Measurements from ENCODE around the gene TEC.

The TEC gene

DNA sequence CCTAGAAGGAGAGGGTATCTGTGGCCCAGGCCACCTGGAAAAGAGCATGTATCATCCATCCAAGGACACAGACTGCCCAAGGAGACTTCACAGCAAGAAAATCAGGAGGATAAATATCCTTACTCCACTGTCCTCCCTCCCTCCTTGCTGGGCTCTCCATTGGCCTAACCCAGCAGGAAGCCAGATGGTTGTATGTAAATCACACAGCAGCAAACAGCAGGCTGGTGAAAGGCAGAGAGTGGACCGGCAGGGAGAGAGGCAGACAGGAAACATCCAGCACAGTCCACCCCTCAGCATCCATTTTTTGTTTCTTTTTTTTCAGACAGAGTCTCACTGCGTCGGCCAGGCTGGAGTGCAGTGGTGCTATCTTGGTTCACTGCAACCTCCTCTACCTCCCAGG, 153.1 kb downstream of the TEC start:
- no peak for DNase-seq

DNA sequence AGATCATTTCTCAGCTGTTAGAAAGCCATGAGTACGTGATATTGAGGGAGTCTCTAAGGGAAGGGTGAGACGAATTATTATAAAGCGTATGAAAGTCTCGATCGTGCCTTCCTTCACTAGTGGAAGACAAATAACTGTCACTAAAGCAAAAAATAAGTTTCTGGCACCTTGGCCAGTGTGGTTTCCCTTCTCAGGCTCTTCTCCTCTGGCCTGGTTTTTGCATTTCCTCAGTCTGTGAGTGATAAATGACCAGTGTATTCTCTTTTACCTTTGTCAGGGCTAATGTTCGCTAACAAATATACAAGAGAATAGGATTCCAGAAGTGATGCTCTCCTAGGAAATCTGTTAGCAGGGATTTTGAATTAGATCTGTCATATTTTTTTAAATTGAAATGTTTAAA, 155.2 kb downstream of the TEC start:
- no peak for DNase-seq

DNA sequence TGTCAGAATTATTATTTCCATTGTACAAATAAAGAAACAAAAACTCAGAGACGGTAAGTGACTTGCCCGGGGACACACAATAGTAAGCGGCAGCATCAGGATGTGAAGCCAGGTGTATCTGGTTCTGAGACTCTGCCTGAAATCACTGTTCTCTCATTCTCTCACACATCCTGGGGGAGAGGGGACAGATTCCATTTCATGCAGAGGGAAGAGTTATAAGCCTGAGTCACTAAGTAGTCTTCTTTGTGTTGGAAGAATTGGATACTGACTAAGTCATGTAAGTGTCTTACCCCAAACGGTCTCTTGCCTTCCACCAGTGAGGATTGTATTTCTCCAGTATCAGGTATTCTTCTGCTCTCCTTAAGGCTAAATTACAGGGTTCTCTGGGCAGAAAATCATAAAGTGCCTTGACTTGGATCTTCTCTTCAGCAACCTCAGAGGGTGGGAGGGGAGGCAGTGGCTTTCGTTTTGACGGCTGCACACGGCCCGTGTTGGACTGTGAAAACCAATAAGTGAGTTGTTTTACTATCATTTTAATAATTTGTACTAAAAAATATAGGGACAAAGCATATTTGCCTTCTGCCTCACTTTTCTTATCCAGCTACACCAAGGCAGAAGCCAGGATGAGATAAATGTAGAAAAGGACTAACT, 157.5 kb downstream of the TEC start:
- no peak for DNase-seq

DNA sequence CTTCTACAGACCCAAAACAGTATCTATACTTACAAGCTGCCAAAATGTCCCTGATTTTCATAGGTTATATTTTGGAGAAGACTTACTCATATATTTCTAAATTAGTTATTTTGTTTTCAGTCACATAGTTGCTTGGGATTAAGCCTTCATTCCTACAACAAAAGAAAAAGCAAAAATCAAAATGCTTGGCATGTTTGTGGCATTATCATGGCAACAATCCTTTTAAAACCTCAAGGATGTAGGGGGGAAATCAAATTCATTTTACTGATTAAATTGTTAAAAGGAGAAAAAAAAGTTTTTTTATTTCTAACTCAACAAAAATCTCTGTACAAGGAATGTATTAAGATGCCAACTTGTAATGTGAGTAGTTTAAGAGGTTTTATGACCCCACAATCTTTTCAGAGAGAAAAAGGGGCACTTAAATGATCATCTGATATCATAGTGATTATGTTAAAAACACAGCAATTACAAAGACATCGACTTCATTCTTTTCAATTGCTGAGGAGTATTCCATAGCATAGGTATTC, 159.1 kb downstream of the TEC start:
- DNase-seq = no peak

DNA sequence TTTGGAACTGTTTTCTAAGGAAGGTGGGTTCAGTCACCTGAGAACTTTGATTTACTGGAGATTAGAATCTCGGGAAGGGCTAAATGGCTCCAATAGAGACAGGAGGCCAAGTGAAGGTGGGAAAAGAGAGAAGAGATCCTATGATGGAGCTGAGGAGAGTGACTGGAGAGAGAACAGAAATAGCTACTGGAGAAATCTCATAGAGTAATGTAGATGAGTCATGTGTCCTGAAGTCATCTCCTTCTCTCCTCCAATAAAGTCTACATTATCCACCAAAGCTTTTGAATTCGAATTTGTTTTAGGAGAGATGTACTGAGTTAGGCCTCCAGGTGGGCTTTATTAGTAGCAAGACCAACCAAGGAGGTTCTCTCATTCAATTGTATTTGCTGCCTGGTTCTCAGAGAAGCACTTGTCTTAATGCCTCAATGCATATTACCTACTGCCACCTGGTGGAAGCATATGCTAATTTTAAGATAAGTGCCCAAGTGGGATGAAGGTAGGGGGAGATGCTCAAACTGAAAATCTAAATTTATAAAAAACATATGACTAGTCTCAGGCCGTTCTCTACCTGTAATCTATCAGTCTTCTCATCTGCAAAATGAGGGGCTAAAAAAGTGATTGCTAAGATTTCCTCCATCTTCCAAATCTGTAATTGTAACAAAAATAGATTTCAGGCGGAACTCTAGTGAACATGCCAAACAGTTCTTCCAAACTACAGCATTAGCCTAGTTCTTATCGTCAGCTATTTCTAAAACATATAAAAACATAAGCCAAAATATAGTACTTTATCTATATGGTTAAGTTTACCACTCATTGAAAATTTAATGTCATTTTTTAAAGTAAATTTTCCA, 160.0 kb downstream of the TEC start:
- DNase-seq = no peak

DNA sequence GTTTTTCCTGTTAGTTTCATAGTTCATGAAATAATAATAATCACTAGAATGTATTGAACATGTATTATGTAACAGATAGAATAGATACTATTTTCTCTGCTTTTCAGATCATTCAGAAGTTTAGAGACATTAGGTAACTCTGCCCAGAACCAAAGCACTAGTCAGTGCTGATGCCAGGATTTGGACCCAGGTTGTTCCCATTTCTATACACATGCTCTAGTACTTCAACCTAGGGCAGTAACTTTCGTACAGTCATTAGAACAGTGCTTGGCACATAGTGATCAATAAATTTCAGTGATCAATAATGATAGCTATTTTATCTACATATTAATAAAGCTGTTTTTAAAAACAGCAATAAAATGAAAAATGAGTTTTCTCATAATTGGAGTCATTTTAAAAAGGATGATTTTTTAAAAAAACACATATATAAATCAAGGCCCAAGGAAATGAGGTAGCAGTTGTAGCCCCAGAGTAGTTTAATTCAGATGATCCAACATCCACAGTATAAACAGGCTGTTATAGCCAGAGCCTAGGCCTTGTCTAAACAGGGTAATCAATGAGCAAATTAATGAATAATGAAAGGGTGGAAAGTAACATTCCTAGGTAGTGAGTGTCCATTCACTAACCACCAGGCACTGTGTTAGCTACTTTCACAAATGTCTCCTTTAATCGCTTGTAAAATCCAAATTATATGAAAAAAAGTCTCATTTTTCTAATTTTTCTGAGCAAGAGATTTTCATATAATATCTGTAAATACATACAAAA, 161.1 kb downstream of the TEC start:
- DNase-seq = no peak

DNA sequence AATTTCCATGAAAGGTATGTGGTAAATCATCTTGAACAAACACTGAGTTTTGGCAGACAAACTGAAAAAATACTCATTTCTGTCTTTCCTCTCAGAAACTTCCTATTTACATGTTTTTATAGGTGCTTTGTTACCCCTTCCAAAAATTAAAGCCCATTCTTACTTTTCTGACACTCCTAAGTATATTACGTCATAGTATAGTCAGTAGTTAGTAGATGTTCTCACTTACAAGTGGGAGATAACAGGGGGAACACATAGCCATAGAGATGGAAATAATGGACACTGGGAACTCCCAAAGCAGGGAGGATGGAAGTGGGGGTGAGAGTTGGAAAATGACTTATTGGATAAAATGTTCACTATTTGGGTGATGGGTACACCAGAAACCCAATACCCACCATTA, 164.4 kb downstream of the TEC start:
- no peak for DNase-seq

DNA sequence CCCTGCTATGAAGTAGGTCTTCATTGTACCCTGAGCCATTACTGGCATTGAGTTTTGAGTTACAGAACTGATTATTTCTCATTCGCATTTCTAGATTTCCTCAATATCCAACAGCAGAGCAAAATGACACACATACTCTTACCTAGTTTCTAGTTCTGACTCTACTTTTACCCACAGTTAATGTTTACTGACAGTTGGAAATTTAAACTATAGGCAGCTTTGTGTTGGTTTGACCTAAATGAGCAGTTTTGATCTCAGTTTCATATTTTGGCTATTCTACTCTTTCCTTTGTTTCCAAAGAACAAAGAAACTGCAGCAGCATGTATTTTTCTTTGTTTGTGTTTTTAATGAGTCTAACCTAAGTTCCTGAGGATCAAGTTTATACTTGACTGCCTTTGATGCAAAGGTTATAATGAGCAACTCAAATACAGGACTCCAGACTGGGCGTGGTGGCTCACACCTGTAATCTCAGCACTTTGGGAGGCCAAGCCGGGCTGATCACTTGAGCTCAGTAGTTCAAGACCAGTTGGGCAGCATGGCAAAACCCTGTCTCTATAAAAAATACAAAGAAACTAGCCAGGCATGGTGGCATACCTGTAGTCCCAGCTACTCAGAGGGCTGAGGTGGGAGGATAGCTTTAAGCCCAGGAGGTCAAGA, 166.0 kb downstream of the TEC start:
- no peak for DNase-seq

DNA sequence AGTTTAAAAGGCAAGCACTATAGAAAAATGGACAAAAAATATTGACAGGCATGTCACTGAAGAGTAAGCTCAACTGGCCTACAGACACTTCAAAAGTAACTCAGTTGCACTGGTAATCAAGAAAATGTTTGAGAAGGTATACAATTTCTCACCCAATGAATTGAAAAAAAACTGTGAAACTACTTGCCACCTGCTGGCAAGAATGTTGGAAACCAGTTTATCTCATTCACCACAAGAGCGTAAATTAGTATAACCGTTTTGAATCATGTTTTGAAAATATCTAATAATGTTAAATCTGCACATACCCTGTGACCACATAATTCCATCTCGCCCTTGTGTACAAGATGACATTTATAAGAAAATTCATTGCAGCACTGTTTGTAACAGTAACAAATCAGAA, 167.3 kb downstream of the TEC start:
- no peak for DNase-seq

DNA sequence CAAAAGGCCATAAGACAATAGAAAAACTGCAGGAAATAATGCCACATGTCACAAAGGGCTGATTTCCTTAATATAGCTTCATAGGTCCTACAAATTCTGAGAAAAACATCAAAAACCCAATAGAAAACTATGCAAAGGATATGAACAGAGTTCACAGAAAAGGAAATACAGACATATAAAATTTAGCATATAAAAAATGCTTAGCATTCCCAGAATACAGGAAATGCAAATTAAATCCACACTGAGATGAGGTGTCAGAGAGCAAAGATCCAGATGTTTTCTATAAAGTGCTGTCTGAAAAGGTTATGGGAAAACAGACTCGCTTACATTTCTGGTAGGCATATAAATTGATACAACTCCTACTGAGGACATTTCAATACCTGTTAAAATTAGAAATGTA, 169.4 kb downstream of the TEC start:
- DNase-seq = no peak

DNA sequence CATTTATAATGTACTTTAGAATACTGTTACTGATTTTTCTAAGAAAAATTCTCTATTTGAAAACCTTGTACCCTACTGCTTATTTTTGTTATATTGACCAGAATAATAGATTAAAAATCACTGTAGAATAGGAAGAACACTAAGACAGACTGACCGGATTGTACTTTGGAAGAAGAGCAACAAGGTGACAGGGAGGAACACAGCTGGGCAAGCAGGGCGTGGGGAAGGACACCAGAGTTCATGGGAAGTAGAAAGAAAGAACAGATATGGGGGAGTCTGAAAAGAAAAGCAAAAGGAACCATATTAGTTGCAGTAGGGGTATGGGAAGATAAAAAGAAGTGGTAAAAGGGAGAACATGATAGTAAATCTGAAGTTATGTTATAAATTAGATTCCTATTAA, 174.2 kb downstream of the TEC start:
- DNase-seq = no peak

DNA sequence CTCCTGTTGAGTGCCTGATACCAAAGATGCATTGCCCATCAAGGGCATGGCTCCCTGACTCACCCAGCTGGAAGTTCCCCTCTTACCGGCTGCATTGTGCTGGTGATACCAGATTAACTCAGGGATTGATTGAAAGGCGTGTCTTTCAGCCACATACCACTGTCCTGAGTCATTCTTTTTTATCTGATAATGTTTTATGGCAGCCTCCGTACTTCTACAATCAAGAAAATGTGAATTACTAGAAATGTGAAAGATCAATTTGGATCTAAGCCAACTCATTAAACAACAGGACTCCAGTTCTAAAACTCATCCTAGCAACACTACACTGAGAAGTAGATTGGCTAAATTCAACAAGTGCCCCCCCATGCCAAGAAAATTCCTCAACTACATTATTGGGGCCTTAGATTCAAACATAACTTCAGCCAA, 175.6 kb downstream of the TEC start:
- DNase-seq = no peak

DNA sequence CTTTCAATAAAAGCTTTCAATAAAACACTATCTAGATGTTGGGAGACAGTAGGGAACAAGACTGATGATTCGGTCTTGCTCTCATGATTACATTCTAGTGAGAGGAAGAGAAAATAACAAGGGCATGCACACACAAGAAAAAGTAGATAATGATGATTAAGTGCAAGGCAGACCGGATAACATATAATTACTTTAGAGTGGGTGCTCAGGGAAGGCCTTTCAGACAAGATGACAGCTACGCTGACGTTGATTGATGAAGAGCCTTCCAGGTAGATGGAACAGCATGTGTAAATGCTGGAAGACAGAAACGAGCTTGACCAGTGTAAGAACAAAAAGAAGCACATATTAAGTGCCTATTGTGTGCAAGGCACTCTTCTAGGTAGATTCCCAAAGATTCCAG, 179.0 kb downstream of the TEC start:
- peak; percentile 89 for DNase-seq

DNA sequence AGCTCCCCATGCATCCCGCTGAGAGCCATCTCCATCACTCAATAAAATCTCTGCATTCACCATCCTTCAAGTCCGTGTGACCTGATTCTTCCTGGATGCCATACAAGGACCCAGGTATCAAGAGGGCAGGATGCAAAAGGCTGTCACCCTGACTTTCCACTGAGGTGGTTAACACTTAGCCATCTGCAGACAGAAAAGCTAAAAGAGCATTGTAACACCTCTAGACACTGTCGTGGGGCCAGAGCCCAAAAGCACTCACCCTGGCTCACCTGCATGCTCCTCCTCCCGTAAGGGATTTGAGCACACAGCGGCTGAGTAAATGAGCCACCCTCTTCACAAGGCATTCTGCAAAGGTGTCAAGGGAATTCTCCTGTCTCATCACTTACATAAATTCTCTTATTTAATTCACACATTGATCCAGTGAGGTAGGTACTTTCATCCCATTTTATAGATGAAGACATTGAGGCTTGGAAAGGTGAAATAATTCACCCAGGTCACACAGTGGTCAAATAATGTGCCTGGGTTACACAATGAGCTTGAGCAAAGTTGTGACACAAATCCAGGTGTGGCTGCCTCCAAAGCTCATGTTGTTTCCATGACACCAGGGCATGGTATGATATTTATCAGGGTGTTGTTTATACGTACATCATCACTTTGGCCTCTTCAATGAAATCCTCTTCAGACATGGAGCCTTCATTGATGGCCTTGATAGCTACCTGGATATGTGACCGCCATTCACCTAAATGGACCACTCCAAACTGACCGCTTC, 183.6 kb downstream of the TEC start:
- DNase-seq = no peak

Measured in NCI-H1417 treated with DMSO at 0.1 percent for 48 hours (cell line).